GM12865 (cell line): ENCODE measurements around the gene PXDN.
"Not testable (repeated sequence)": the region's sequence is repeated elsewhere in the genome, so short reads cannot be mapped to it uniquely, and the experiment has no call there.

ENCODE experiments used
- DNase-seq: peaks from one replicate; pipeline ENCODE4 v3.0.0; 2010; ENCODE audit warnings: low read depth
- H3K4me3 ChIP-seq: 2 replicates; pipeline ENCODE4 v1.5.1; 2011; ENCODE audit warnings: mild to moderate bottlenecking, low read depth, low read length, control low read depth
- CTCF ChIP-seq: IDR thresholded peaks from 2 replicates; pipeline ENCODE4 v1.5.1; 2011; ENCODE audit warnings: low read length, control low read depth, low read depth, inconsistent platforms; ENCODE audit not compliant: insufficient read depth; ENCODE audit errors: missing control alignments

PXDN gene

DNA sequence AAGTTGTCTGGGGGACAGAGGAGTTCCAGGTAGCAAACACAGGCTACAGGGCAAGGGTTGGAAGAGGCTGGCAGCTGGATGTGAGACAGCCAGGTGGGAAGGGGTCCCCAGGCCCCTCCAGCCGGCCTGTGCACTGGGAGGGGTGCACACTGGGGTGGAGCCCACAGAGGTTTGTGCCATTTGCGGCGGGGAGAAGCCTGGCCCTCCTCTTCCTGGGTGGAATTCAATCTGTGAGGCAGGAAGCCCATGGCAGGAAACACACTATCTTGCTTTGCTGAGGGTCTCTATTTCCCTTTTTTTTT, 63.3 kb downstream of the PXDN start:
- no peak overlapping the region for H3K4me3 ChIP-seq
- DNase-seq, result no peak
- TF ChIP-seq CTCF, result no peak

DNA sequence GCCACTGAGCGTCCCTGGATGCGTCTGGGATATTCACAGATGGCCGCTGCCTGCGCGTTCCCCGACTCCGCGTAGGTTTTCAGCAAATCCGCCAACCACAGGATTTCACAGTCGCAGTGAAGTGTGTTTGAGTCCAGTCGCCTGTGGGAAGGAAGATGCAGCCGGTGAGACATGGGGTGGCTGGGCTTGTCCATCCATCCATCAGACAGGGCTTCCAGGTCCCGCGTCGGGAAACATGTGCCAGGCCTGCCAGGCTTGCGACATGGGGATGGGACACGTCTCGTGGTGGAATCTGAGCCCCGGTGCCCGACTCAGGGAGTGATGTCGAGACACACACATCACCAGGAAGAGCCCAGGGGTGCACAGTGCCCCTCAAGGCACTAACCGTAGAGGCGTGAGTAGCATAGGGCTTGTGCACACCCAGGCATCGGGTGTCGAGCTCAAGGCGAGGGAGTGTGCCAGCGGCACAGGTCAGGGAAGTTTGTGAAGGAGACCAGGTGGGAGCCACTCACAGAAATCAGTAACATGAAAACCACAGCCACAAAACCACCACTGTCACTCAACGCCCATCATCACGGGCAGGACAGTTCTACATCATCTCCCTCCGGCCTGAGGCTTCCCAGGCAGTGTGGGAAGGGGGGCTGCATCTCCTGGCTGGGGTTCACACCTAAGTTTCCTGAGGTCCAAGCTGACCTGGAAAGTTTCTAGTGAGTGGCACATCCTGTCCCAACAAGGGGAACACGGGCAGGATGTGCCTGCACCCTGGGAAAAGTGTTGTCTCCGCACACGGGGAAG, 63.9 kb downstream of the PXDN start:
- DNase-seq, result no peak
- no peak for TF ChIP-seq CTCF

DNA sequence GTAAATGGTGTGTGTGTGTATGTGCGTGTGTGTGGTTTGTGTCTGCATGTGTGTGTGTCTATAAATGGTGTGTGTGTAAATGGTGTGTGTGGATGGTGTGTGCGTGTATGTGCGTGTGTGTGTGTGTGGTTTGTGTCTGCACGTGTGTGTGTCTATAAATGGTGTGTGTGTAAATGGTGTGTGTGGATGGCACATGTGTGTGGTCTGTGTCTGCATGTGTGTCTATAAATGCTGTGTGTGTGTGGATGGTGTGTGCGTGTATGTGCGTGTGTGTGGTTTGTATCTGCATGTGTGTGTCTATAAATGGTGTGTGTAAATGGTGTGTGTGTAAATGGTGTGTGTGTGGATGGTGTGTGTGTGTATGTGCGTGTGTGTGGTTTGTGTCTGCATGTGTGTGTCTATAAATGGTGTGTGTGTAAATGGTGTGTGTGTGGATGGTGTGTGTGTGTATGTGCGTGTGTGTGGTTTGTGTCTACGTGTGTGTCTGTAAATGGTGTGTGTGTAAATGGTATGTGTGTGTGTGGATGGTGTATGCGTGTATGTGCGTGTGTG, 64.8 kb downstream of the PXDN start:
- DNase-seq, H3K4me3 ChIP-seq: not testable (repeated sequence)

More for the DNA sequence above, 63.9 kb downstream of the PXDN start:
- no peak overlapping the region for H3K4me3 ChIP-seq

- DNase-seq, H3K4me3 ChIP-seq: not testable (repeated sequence)
Measured at GRCh38 chr2:1679065-1679464, 65.2 kb downstream of the PXDN start.

GRCh38 chr2:1678609-1679008, 65.7 kb downstream of the PXDN start:
- TF ChIP-seq CTCF, result no peak
- DNase-seq, result no peak
- H3K4me3 ChIP-seq, result no peak overlapping the region

DNA sequence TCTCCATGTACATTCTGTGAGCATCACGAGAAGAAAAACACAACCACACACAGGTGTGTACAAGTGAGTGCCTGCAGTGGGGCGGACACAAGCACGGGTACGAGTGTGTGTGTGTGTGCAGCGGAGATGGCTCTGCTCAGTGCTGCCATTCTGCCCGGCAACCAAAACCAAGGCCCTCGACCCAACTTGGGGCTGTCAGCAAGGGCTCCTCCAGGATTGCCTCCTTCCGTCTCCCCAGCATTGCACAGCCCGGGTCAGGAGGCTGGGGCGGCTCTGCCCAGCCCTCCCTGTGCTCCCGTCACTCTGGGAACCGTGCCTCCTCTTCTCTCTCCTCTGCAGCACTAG, 66.5 kb downstream of the PXDN start:
- no peak overlapping the region for H3K4me3 ChIP-seq
- no peak for DNase-seq
- no peak for TF ChIP-seq CTCF

DNA sequence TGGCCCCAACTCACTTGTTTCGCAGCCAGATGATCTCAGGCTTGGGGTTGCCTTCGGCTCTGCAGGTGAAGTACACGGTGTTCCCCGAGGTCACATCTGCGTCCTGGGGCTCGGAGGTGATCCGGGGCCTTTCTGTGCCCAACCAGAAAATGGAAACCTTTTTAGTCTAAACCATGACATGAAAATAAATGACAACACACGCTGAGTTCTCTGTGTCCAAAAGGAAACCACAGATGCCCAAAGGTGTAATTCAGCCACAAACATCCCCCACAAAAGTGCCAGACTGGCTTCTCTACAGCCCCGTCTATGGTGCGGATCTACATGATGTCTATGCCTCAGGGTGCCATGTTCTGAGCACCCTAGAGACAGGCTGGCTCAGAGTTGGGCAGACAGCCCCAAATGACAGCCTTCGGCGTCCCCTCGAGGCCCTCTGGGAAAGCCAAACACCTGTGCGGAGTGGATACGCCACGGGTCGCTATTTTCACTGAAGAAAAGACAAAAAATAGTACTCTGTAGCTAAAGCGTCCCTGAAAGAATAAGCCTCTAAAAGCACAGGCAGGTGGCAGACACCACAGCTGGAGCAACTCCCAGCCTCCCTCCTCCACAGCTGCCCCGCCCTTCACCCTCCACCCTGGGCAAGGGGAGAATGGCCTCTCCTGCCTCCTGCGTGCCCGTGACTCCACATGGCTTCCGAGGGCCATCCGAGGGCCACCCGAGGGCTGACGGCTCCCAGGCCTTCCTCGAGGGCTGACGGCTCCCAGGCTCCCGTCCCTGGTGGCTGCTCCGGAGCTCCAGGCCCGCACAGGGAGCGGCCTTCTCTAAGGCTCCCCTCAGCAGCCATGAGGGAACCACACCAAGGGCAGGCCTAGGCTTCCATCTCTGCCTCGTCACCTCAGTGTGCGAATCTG, 67.1 kb downstream of the PXDN start:
- H3K4me3 ChIP-seq, result no peak overlapping the region
- no peak for TF ChIP-seq CTCF
- DNase-seq, result no peak
